Stimulated activated CD4-positive, alpha-beta T cell treated with anti-CD3 and anti-CD28 coated beads, Interleukin-12 subunit alpha, Interleukin-12 subunit beta, amount 100 ng/mL, for 4 hours (primary cell): Measurements from ENCODE around the gene ANKRD37.
"Not testable (repeated sequence)": the region's sequence is repeated elsewhere in the genome, so short reads cannot be mapped to it uniquely, and the experiment has no call there.

Source experiments
- DNase-seq: peaks from one replicate; pipeline ENCODE4 v3.0.0-alpha.2; 2020

The ANKRD37 gene, protein sequence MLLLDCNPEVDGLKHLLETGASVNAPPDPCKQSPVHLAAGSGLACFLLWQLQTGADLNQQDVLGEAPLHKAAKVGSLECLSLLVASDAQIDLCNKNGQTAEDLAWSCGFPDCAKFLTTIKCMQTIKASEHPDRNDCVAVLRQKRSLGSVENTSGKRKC

DNA sequence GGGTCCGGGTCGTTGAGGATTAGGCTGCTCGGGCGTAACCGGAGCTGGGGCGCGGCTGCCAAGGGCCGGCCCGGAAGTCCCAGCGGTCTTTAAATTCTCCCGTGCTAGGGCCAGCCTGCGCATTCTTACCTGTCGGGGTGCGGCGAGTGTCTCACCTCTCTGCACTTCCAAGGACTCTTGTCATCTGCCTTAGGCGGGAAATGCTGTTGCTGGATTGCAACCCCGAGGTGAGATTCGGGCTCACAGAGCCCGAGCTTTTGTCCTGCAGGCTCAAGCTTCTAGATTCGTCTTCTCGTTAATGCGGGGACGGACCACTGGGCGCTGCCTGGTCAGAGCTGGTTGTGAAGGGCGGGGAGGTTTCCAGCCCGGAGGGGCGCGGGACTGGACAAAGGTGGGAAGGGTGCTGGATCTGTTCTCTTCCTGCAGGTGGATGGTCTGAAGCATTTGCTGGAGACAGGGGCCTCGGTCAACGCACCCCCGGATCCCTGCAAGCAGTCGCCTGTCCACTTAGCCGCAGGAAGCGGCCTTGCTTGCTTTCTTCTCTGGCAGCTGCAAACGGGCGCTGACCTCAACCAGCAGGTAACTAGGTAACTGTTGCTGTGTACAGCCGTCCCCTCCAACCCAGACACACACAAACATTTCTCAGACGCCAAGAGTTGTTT lies at the start of gene ANKRD37:
Gene ANKRD37 (plus strand): TSS at position 118 of the 662 bp plus-strand sequence. CDS start 83 bp downstream, at position 201.
- DNase-seq: peak; percentile 3

DNA sequence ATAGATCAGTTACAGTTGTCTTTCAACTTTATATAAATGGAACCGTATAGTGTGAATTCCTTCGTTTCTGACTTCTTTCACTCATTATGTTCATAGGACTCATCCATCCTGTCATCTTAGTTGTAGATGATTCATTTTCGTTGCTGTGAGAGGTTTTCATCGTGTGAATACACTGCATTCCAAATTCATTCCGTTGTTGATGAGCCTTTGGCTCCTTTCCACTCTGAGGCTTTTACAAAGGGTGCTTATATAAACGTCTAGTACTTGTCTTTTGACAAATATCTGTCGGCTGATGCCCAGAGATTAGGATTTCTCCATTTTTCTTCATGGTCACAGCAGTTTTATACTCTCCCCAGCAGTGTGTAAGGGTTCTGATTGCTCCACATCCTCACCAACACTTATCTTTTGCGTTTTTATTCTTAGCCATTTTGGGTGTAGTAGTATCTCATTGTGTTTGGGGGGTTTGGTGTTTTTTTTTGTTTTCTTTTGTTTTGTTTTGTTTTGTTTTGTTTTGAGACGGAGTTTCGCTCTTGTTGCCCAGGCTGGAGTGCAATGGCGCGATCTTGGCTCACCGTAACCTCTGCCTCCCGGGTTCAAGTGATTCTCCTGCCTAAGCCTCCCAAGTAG lies 49.6 kb upstream of the ANKRD37 start:
- DNase-seq: no peak

DNA sequence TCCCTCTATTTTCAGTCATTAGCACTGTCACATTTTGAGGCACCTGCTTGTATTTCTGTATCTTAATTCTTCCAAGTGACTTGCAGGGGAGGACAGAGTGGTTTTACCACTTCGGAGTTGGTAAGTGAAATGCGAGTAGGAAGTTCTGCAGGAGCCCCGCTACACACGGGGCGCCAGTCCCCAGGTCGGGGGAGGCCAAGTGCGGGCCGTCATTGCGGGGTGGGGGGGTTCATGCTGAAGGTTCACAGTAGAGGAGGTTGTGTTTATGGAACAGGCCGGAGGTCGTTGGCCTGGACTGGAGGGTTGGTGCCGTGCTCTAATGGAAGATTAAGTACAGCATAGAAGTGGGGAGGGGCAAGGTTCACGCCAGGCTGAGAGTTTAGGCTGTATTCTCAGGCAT lies 45.0 kb upstream of the ANKRD37 start:
- DNase-seq: no peak

GRCh38 chr4:185352202-185352601 lies 44.4 kb upstream of the ANKRD37 start:
- no peak for DNase-seq

- no peak for DNase-seq
Measured at GRCh38 chr4:185352741-185353140, 43.9 kb upstream of the ANKRD37 start.

- no peak for DNase-seq
Measured at GRCh38 chr4:185357211-185357610, 39.4 kb upstream of the ANKRD37 start.

- DNase-seq: no peak
Measured at GRCh38 chr4:185357733-185358440, 38.8 kb upstream of the ANKRD37 start.

GRCh38 chr4:185358514-185358913 lies 38.1 kb upstream of the ANKRD37 start:
- no peak for DNase-seq

DNA sequence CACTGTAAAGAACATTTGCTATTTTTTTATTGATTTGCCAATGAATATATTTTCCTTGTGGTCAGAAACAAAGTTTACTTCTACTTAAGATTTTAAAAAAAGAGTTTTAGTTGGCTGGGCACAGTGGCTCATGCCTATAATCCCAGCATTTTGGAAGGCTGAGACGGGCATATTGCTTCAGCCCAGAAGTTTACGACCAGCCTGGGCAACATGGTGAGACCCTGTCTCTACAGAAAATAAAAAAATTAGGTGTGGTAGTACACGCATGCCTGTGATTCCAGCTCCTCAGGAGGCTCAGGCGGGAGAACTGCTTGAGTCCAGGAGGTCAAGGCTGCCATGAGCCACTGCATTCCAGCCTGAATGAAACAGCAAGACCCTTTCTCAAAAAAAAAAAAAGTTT lies 37.7 kb upstream of the ANKRD37 start:
- no peak for DNase-seq

- DNase-seq: no peak
Measured at GRCh38 chr4:185359767-185360446, 36.7 kb upstream of the ANKRD37 start.

- DNase-seq: no peak
Measured at GRCh38 chr4:185361872-185362271, 34.8 kb upstream of the ANKRD37 start.

DNA sequence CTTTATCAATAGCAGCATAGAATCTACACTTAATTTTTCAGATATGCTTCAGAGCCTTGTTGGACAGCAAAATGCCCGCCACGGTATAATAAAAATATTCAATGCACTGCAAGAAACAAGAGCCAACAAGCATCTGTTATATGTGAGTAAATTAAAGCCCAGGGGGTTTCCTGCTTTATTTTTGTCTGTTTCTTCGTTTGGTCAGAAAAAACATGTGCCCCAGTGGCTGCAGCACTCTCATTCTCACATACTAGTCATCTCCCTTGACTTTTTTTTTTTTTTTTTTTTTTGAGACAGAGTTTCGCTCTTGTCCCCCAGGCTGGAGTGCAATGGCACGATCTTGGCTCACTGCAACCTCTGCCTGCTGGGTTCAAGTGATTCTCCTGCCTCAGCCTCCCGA lies 34.1 kb upstream of the ANKRD37 start:
- DNase-seq: not testable (repeated sequence)

DNA sequence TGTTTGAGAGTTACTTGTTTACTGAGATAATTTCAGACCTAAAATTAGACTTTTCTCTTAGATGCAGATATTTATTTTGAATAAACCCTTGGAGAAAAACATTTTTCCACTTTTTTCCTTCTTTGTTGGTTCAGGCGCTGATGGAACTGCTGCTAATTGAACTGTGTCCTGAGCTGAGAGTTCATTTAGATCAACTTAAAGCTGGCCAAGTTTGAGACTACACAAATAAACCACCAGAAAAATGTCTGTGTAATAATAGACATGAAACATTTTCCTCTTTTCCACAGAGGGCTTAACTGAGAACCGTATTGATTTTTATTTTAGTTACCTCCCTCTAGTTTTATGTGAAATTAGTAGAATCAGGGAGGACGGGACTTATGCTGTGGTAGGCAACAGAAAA lies 33.4 kb upstream of the ANKRD37 start:
- no peak for DNase-seq

- no peak for DNase-seq
Measured at GRCh38 chr4:185364886-185365285, 31.8 kb upstream of the ANKRD37 start.

DNA sequence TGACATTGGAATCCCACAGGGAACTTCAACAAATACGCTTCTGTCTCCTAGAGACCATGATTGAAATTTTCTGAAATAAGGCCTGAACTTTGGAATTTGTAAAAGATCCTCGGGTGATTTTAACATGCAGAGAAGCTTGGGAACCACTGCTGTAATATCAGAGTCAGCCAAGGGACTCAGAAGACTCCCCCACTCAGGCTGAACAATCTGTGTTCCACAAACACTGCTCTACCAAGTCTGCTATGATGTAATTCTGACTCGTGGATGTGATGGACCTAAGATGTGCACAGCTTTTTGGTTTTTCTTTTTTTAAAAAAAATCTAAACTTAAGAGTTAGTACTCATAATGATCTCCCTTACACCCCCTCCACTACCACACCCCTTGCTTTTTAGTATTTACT lies 26.9 kb upstream of the ANKRD37 start:
- no peak for DNase-seq

GRCh38 chr4:185370268-185370949 lies 26.2 kb upstream of the ANKRD37 start:
- no peak for DNase-seq

DNA sequence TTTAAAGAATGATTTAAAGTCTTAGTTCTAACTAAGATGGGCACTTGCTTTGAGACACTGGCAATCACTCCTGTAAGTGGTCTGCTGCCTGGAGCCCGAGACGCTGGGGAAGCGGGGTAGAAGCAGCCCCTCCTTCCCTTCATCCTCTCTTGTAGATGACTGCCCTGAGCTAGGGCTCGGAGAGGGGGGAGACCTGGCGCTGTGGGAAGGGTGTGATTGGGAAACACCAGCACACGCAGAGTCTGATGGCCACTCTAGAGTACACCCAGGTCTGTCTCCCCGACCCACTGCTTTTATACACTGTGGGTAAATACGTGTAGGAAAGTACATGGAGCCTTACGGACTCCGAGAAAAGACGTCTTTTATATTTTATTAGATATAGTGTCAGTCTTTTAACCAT lies 24.9 kb upstream of the ANKRD37 start:
- DNase-seq: no peak

DNA sequence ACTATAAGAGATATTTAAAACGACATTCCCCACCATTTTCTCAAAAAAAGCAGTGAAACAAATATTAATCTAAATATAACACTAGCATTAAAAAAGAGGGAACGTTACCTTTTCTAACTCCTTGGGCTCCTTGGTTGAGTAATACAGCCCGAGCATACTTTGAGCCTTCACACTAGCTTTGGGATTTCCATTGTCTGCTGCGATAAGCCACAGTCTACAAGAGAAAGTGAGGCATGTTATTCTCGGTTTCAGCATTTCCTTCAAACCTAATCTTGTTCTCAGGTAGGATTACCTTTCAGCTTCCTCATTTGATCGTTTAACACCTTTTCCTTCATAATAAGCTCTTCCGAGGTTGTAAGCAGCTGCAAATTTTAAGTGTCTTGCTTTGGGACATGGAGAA lies 22.6 kb upstream of the ANKRD37 start:
- no peak for DNase-seq

DNA sequence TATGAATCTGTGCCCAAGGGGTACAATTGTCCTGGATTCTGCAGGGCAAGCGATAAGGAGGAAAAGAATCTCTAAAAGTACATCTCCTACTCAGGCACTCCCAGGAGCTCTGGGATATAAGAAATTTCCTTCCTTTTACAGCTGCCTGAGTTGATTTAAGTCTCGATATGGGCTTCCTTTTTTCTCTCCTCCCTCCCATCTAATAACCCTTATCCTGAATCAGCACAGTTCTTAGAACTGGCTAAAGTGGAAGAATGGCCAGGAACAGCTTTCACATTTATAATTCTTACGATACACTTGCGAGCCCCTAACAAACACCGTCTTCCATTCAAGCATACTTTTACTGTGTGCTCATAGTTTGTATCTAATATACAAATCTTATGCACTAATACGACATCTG lies 22.1 kb upstream of the ANKRD37 start:
- DNase-seq: no peak

- no peak for DNase-seq
Measured at GRCh38 chr4:185378264-185378663, 18.4 kb upstream of the ANKRD37 start.

DNA sequence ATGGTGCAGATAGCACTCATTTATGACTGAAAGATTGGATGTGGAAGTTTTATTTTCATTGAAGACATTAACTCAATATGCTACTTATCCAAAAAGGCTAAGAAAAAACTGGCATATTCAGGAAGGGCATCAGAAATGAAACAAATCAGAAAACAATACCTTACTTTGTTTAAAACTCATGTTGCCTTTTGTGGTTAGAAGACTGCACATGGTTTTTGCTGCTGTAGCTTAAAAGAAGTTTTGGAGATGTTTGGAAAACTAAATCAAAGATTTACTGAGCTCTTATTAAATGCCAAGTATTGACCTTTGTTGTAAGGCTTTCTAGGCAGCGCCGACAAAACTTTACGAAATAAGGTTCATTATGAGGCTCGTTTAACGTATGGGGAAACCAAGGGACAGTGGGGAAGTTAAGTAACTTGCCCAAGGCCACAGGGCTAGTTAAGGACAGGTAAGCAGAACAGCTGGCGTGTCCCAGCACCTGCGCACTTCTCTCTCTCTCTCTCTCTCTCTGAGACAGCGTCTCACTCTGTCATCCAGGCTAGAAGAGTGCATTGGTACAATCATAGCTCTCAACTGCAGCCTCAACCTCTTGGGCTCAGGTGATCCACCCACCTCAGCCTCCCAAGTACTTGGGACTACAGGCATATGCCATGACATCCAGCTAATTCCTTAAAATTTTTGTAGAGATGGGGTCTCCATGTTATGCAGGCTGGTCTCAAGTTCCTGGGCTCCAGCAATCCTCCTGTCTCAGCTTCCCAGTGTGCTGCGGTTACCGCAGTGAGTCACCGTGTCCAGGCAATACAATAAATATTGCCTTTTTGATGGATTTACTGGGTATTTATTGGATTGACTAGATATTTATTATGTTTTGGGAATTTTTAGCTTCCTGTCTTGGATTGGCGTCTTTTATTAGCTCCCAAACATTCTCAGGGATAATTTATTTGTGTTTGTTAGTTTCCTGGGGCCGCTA lies 17.0 kb upstream of the ANKRD37 start:
- no peak for DNase-seq
